ENCODE results near the gene CCDC127. TPM values are rescaled to one million over a fixed set of nuclear protein-coding genes. Genes with fewer than 3 reads are reported as not detected.

CCDC127 gene
- total RNA-seq, 1 donor from 2014 or later: 8.8 TPM

DNA sequence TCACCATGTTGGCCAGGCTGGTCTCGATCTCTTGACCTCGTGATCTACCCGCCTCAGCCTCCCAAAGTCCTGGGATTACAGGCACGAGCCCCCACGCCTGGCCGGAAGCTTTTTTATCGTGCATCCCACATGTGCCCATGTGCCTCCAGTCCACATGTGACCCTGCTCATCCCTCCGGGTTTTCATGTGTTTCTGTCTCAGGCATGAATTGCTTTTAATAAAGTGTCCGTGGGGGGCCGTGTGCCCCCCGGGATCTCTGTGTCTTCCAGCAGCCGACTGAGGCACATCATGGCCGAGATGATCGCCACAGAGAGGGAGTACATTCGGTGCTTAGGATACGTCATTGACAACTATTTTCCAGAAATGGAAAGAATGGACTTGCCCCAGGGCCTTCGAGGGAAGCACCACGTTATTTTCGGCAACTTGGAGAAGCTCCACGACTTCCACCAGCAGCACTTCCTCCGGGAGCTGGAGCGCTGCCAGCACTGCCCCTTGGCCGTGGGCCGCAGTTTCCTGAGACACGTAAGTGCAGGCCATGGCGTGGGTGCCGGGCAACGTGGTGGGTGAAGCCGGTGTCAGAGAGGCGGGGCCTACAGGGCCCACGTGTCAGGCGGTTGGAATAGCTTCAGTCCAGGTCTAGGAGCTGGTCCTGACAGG lies 48.8 kb downstream of the CCDC127 start:
- peaks cover 24% of the 10 kb centered on the region for H3K4me1 ChIP-seq (ENCODE audit: insufficient read depth, low read length)
- no peak overlapping the region for H3K4me3 Mint-ChIP-seq (ENCODE audit: unreplicated experiment)
- no peak for FAIRE-seq
- H2AFZ ChIP-seq (ENCODE audit: low read depth, low read length): no peak overlapping the region
- no peaks in the 10 kb centered on the region for H3K36me3 Mint-ChIP-seq (ENCODE audit: low read depth, unreplicated experiment)
- no peaks in the 10 kb centered on the region for H3K27me3 ChIP-seq (ENCODE audit: insufficient read depth, low read length)
- peak overlapping the region; percentile 67 for H3K4me2 ChIP-seq (ENCODE audit: low read length)
- H3K79me2 ChIP-seq (ENCODE audit: insufficient read depth, low read length): no peaks in the 10 kb centered on the region
- H3K27ac Mint-ChIP-seq (ENCODE audit: unreplicated experiment): peak overlapping the region; percentile 92
- H3K27ac ChIP-seq (ENCODE audit: low read depth, low read length): peak overlapping the region; percentile 99
- peaks cover 19% of the 10 kb centered on the region for H3K27me3 Mint-ChIP-seq (ENCODE audit: low read depth, unreplicated experiment)
- H3K36me3 ChIP-seq (ENCODE audit: insufficient read depth, low read length): no peaks in the 10 kb centered on the region
- peak; percentile 91 for DNase-seq (ENCODE audit: low read depth)
- H3K4me1 Mint-ChIP-seq (ENCODE audit: low read depth, unreplicated experiment): peaks cover 13% of the 10 kb centered on the region
- H3K9ac ChIP-seq (ENCODE audit: low read length): peak overlapping the region; percentile 86
- no peaks in the 10 kb centered on the region for H3K9me3 ChIP-seq (ENCODE audit: insufficient read depth, low read depth, low read length)
- TF ChIP-seq, protein P1, sequence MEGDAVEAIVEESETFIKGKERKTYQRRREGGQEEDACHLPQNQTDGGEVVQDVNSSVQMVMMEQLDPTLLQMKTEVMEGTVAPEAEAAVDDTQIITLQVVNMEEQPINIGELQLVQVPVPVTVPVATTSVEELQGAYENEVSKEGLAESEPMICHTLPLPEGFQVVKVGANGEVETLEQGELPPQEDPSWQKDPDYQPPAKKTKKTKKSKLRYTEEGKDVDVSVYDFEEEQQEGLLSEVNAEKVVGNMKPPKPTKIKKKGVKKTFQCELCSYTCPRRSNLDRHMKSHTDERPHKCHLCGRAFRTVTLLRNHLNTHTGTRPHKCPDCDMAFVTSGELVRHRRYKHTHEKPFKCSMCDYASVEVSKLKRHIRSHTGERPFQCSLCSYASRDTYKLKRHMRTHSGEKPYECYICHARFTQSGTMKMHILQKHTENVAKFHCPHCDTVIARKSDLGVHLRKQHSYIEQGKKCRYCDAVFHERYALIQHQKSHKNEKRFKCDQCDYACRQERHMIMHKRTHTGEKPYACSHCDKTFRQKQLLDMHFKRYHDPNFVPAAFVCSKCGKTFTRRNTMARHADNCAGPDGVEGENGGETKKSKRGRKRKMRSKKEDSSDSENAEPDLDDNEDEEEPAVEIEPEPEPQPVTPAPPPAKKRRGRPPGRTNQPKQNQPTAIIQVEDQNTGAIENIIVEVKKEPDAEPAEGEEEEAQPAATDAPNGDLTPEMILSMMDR (IDR thresholded peaks at IDR 0.05; ENCODE audit: insufficient read depth, low read depth, low read length): no peak
- TF ChIP-seq EZH2 (IDR thresholded peaks at IDR 0.05; ENCODE audit: insufficient read depth, low read length): no peak
- H3K9me3 Mint-ChIP-seq (ENCODE audit: unreplicated experiment): peaks cover under 1% of the 10 kb centered on the region
- no peaks in the 10 kb centered on the region for H4K20me1 ChIP-seq (ENCODE audit: insufficient read depth, low read length)
- H3K4me3 ChIP-seq (ENCODE audit: insufficient read depth, low read depth, low read length): no peak overlapping the region

DNA sequence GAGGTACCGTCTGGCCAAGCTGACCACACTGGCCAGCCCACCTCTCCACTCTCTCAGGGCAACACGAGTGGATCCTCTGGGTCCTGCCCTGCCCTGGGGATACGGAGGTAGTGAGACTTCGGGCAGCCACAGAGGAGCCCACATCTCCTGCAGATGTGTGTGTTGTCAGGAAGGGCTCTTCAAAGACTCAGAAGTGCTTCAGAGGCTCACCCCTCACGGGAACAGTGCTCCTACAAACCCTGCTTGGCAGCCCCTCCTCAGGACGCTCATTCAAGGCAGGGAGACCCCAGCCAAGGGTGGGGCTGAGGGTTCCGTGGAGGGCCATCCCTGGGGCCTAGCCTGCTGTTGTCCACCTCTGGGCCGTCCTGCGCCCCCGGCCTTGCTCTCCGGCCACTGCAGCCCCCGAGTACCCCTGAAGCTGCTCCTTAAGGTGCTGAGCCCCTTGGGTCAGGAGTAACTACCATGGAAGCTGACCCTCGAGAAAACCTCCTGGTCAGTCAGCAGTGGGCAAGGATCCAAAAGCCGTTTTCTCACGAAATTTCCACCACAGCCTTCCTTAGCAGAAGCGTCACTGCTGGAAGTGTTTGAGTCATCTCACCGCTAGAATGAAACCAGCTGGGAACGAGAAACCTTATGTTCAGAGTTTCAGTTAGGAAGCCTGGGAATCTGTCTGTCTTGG lies 49.8 kb downstream of the CCDC127 start:
- H3K36me3 ChIP-seq (ENCODE audit: insufficient read depth, low read length): no peaks in the 10 kb centered on the region
- H3K27me3 Mint-ChIP-seq (ENCODE audit: low read depth, unreplicated experiment): peaks cover 19% of the 10 kb centered on the region
- H3K27ac Mint-ChIP-seq (ENCODE audit: unreplicated experiment): peak overlapping the region; percentile 92
- H3K4me2 ChIP-seq (ENCODE audit: low read length): peak overlapping the region; percentile 67
- no peaks in the 10 kb centered on the region for H3K79me2 ChIP-seq (ENCODE audit: insufficient read depth, low read length)
- H3K9me3 ChIP-seq (ENCODE audit: insufficient read depth, low read depth, low read length): no peaks in the 10 kb centered on the region
- peaks cover 2% of the 10 kb centered on the region for H3K36me3 Mint-ChIP-seq (ENCODE audit: low read depth, unreplicated experiment)
- no peaks in the 10 kb centered on the region for H3K27me3 ChIP-seq (ENCODE audit: insufficient read depth, low read length)
- H3K9ac ChIP-seq (ENCODE audit: low read length): peak overlapping the region; percentile 86
- H3K27ac ChIP-seq (ENCODE audit: low read depth, low read length): peak overlapping the region; percentile 99
- H3K4me3 ChIP-seq (ENCODE audit: insufficient read depth, low read depth, low read length): peak overlapping the region; percentile 18
- H3K9me3 Mint-ChIP-seq (ENCODE audit: unreplicated experiment): peaks cover 5% of the 10 kb centered on the region
- DNase-seq (ENCODE audit: low read depth) (peak; percentile 98), FAIRE-seq (peak; percentile 99)
- peaks cover 11% of the 10 kb centered on the region for H3K4me1 Mint-ChIP-seq (ENCODE audit: low read depth, unreplicated experiment)
- no peaks in the 10 kb centered on the region for H4K20me1 ChIP-seq (ENCODE audit: insufficient read depth, low read length)
- TF ChIP-seq EZH2 (IDR thresholded peaks at IDR 0.05; ENCODE audit: insufficient read depth, low read length): no peak
- TF ChIP-seq, protein P1 (IDR thresholded peaks at IDR 0.05; ENCODE audit: insufficient read depth, low read depth, low read length): no peak
- H2AFZ ChIP-seq (ENCODE audit: low read depth, low read length): no peak overlapping the region
- H3K4me3 Mint-ChIP-seq (ENCODE audit: unreplicated experiment): peak overlapping the region; percentile 62
- peaks cover 24% of the 10 kb centered on the region for H3K4me1 ChIP-seq (ENCODE audit: insufficient read depth, low read length)

DNA sequence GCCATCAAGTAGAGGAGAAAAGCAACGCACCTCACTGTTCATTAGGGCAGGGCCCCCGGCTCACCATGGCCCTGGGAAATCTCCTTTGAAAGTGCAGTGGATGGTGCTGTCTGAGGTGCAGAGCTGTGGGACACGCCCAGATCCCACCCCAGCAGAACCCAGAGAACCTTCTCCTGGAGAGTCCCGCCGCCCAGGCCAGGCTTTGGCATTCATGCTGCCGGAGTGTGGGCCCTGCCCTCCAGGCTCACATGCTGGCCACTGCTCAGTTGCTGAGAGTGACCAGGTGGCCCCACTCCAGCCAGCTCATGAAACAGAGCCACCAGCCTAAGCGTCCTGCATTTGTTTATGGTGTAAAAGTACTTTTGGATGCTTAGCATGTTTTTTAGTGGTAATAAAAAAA lies 50.4 kb downstream of the CCDC127 start:
- Histone ChIP-seq H3K27ac (ENCODE audit: low read depth, low read length) (peak overlapping the region; percentile 99), H3K4me1 (ENCODE audit: insufficient read depth, low read length) (peaks cover 24% of the 10 kb centered on the region), H2AFZ (ENCODE audit: low read depth, low read length) (no peak overlapping the region), H3K9ac (ENCODE audit: low read length) (peak overlapping the region; percentile 86), H3K36me3 (ENCODE audit: insufficient read depth, low read length) (no peaks in the 10 kb centered on the region), H3K4me3 (ENCODE audit: insufficient read depth, low read depth, low read length) (no peak overlapping the region), H3K27me3 (ENCODE audit: insufficient read depth, low read length) (no peaks in the 10 kb centered on the region), H3K4me2 (ENCODE audit: low read length) (no peak overlapping the region), H4K20me1 (ENCODE audit: insufficient read depth, low read length) (no peaks in the 10 kb centered on the region), H3K9me3 (ENCODE audit: insufficient read depth, low read depth, low read length) (no peaks in the 10 kb centered on the region), H3K79me2 (ENCODE audit: insufficient read depth, low read length) (no peaks in the 10 kb centered on the region)
- Mint-ChIP-seq H3K27me3 (ENCODE audit: low read depth, unreplicated experiment) (peaks cover 13% of the 10 kb centered on the region), H3K4me3 (ENCODE audit: unreplicated experiment) (no peak overlapping the region), H3K9me3 (ENCODE audit: unreplicated experiment) (peaks cover 5% of the 10 kb centered on the region), H3K27ac (ENCODE audit: unreplicated experiment) (peak overlapping the region; percentile 92), H3K4me1 (ENCODE audit: low read depth, unreplicated experiment) (peaks cover 11% of the 10 kb centered on the region), H3K36me3 (ENCODE audit: low read depth, unreplicated experiment) (peaks cover 2% of the 10 kb centered on the region)
- DNase-seq (ENCODE audit: low read depth): peak; percentile 10
- FAIRE-seq: no peak
- TF ChIP-seq EZH2 (IDR thresholded peaks at IDR 0.05; ENCODE audit: insufficient read depth, low read length): no peak
- TF ChIP-seq, protein P1 (IDR thresholded peaks at IDR 0.05; ENCODE audit: insufficient read depth, low read depth, low read length): no peak
